GM21390 (cell line): ENCODE measurements around the gene LRRFIP1.
"Not testable (repeated sequence)": the region's sequence is repeated elsewhere in the genome, so short reads cannot be mapped to it uniquely, and the experiment has no call there.

Experiments used
- ATAC-seq: cut with Tn5 transposase; IDR thresholded peaks from one replicate; pipeline ENCODE4 v1.9.1; 2021; ENCODE audit not compliant: unreplicated experiment

Gene LRRFIP1

GRCh38 chr2:237597196-237598145 lies 29.9 kb upstream of the LRRFIP1 start:
- ATAC-seq, result no peak

- ATAC-seq, result no peak
Measured at GRCh38 chr2:237598468-237599208, 28.7 kb upstream of the LRRFIP1 start.

GRCh38 chr2:237599465-237600110 lies 27.8 kb upstream of the LRRFIP1 start:
- no peak for ATAC-seq

- no peak for ATAC-seq
Measured at GRCh38 chr2:237600205-237600846, 27.1 kb upstream of the LRRFIP1 start.

- no peak for ATAC-seq
Measured at GRCh38 chr2:237601453-237602116, 25.8 kb upstream of the LRRFIP1 start.

- no peak for ATAC-seq
Measured at GRCh38 chr2:237602409-237602808, 25.0 kb upstream of the LRRFIP1 start.

GRCh38 chr2:237603049-237603717 lies 24.2 kb upstream of the LRRFIP1 start:
- ATAC-seq, result no peak

- no peak for ATAC-seq
Measured at GRCh38 chr2:237603718-237604362, 23.5 kb upstream of the LRRFIP1 start.

GRCh38 chr2:237604391-237604790 lies 23.0 kb upstream of the LRRFIP1 start:
- ATAC-seq, result no peak

- no peak for ATAC-seq
Measured at GRCh38 chr2:237604960-237605359, 22.4 kb upstream of the LRRFIP1 start.

GRCh38 chr2:237606522-237606921 lies 20.9 kb upstream of the LRRFIP1 start:
- not testable (repeated sequence) for ATAC-seq

- no peak for ATAC-seq
Measured at GRCh38 chr2:237612527-237613357, 14.6 kb upstream of the LRRFIP1 start.

- ATAC-seq, result no peak
Measured at GRCh38 chr2:237613679-237614078, 13.7 kb upstream of the LRRFIP1 start.

GRCh38 chr2:237614151-237614720 lies 13.2 kb upstream of the LRRFIP1 start:
- ATAC-seq, result no peak

GRCh38 chr2:237615631-237616249 lies 11.6 kb upstream of the LRRFIP1 start:
- no peak for ATAC-seq

- ATAC-seq, result no peak
Measured at GRCh38 chr2:237616373-237616733, 11.0 kb upstream of the LRRFIP1 start.

- no peak for ATAC-seq
Measured at GRCh38 chr2:237616734-237617586, 10.4 kb upstream of the LRRFIP1 start.
